Ishikawa (cell line): ENCODE measurements around the gene FSTL4.

Experiments
- CEBPB ChIP-seq: IDR thresholded peaks from 2 replicates; pipeline ENCODE4 v1.6.1; 2012
- CREB1 ChIP-seq: IDR thresholded peaks from 2 replicates; pipeline ENCODE4 v1.6.1; 2012; ENCODE audit warnings: low read depth
- EGR1 ChIP-seq: IDR thresholded peaks from 2 replicates; pipeline ENCODE4 v1.6.1; 2012
- EP300 ChIP-seq: IDR thresholded peaks from 2 replicates; pipeline ENCODE4 v1.6.1; 2012; ENCODE audit warnings: borderline replicate concordance
- FOXM1 ChIP-seq: IDR thresholded peaks from 2 replicates; pipeline ENCODE4 v1.6.1; 2012; ENCODE audit warnings: low read depth, borderline replicate concordance
- MAX ChIP-seq: IDR thresholded peaks from 2 replicates; pipeline ENCODE4 v1.6.1; 2012
- NFIC ChIP-seq: IDR thresholded peaks from 2 replicates; pipeline ENCODE4 v1.6.1; 2012
- RAD21 ChIP-seq: IDR thresholded peaks from 2 replicates; pipeline ENCODE4 v1.6.1; 2012; ENCODE audit warnings: low read depth
- REST ChIP-seq: IDR thresholded peaks from 2 replicates; pipeline ENCODE4 v1.6.1; 2012; ENCODE audit warnings: low read depth, mild to moderate bottlenecking
- TAF1 ChIP-seq: IDR thresholded peaks from 2 replicates; pipeline ENCODE4 v1.6.1; 2012; ENCODE audit warnings: low read depth, mild to moderate bottlenecking
- TCF12 ChIP-seq: IDR thresholded peaks from 2 replicates; pipeline ENCODE4 v1.6.1; 2012; ENCODE audit warnings: low read depth
- TEAD4 ChIP-seq: IDR thresholded peaks from 2 replicates; pipeline ENCODE4 v1.6.1; 2012
- USF1 ChIP-seq: IDR thresholded peaks from 2 replicates; pipeline ENCODE4 v1.6.1; 2012
- YY1 ChIP-seq: IDR thresholded peaks from 2 replicates; pipeline ENCODE4 v1.6.1; 2012; ENCODE audit warnings: low read depth
- ZBTB7A ChIP-seq: IDR thresholded peaks from 2 replicates; pipeline ENCODE4 v1.6.1; 2012; ENCODE audit warnings: low read depth

The FSTL4 gene

GRCh38 chr5:133527311-133527710 lies 85.0 kb downstream of the FSTL4 start:
- TF ChIP-seq EGR1 (no peak), REST (no peak), TCF12 (no peak), CEBPB (no peak), USF1 (no peak), CREB1 (no peak), MAX (no peak), YY1 (no peak), ZBTB7A (no peak), RAD21 (no peak), TAF1 (no peak), EP300 (no peak), FOXM1 (no peak), NFIC (no peak), TEAD4 (no peak)

GRCh38 chr5:133526368-133526767 lies 86.0 kb downstream of the FSTL4 start:
- TF ChIP-seq ZBTB7A (no peak), CREB1 (no peak)

GRCh38 chr5:133525126-133525525 lies 87.2 kb downstream of the FSTL4 start:
- TF ChIP-seq MAX, result no peak

- TF ChIP-seq NFIC, result no peak
- TF ChIP-seq YY1, result no peak
- TF ChIP-seq TEAD4, result no peak
- TF ChIP-seq MAX, result no peak
- TF ChIP-seq RAD21, result no peak
Measured at GRCh38 chr5:133524666-133525065, 87.7 kb downstream of the FSTL4 start.

- no peak for TF ChIP-seq TCF12
- no peak for TF ChIP-seq CEBPB
- no peak for TF ChIP-seq EP300
- TF ChIP-seq CREB1, result no peak
- TF ChIP-seq RAD21, result no peak
Measured at GRCh38 chr5:133523961-133524586, 88.3 kb downstream of the FSTL4 start.

- TF ChIP-seq CREB1 (no peak), CEBPB (no peak), MAX (no peak), EP300 (no peak), TEAD4 (no peak), ZBTB7A (no peak), TCF12 (no peak), TAF1 (no peak), RAD21 (no peak), EGR1 (no peak), USF1 (no peak), REST (no peak)
Measured at GRCh38 chr5:133523013-133523658, 89.2 kb downstream of the FSTL4 start.
